C1 segment of cervical spinal cord (tissue), 14 donors: Measurements from ENCODE around the gene CYP27C1.
A peak's percentile ranks its signal among the peaks of the same experiment; 100 is the strongest.

ENCODE experiments used
- DNase-seq, 14 donors: peaks; one replicate each; lab custom pipeline; 2025; lab: John Stamatoyannopoulos, UW

Gene CYP27C1

DNA sequence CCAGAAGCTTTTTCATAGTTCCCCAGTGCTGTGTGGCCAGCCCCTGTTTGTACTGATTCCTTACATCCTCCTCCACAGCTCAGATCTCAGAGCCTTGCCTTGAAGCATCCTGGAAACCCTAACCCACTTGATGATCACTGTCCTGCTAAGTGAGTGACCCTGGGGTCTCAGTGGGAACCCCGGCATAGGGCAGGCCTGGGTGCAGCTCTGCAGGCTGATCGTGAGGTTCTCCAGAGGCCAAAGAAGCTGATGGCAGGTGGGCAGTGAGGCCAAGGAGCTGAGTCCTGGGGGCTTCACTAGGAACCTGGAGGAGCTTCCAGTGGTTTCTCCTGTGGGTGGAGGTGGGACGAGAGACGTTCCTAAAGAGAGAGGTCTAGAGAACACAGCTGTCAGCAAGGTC, 65.7 kb downstream of the CYP27C1 start:
- DNase-seq, result no peak

DNA sequence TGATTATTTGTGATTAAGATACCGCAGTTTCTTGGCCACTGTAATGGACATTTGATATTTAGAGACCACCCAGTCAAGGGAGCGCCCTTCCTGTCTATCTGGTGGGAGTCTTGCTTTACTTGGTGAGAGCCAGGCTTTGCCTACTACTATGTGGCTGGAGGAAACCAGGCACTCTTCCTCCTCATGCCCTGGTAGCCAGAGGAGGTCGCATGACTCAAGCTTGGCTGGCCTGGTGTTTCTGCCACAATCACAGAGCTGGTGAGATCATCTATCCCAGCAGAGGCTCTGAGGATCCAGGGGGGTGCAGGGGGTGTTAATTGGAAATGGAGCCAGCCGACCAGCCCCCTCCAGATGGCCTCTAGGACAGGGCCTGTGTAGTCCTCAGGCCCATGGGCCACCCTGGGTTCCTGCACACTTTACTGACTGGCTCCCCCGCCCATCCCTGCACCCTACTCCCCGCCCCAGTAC, 66.4 kb downstream of the CYP27C1 start:
- peak in 5 of 14 donors; percentile 34 to 71 (median 41) for DNase-seq

DNA sequence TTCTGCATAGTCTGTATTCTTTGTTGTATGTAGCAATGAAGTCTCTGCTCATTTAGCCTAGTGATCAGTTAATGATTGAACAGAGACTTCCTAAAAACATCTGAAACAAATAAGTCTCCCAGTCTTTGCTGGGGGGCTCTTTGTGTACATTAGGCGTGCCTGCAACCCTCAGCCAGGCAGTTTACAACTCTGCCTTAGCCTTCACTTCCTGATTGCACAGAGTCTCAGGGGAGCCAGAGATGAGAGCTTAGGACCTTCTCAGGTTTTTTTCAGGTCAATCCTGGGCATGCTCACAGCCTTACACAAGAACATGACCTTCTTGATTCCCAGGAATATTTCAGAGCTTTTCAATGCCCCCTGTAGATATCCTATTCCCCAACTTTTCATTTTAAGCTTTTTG, 69.1 kb downstream of the CYP27C1 start:
- DNase-seq, result no peak

DNA sequence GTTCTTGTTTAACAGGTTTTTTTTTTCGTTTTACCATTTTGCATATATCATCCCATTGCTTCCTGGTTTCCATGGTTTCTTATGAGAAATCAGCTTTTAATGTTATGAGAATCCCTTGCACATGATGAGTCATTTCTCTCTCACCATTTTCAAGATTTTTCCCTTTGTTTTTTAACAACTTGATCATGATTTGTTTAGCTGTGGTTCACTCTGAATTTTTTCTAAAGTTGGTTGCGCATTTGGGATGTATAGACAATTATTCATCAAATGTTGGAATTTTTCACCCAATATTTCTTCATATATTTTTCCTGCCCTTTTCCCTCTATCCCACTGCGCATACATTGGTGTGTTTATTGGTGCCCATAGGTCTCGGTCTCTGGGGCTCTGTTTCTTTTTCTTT, 70.7 kb downstream of the CYP27C1 start:
- DNase-seq, result no peak

DNA sequence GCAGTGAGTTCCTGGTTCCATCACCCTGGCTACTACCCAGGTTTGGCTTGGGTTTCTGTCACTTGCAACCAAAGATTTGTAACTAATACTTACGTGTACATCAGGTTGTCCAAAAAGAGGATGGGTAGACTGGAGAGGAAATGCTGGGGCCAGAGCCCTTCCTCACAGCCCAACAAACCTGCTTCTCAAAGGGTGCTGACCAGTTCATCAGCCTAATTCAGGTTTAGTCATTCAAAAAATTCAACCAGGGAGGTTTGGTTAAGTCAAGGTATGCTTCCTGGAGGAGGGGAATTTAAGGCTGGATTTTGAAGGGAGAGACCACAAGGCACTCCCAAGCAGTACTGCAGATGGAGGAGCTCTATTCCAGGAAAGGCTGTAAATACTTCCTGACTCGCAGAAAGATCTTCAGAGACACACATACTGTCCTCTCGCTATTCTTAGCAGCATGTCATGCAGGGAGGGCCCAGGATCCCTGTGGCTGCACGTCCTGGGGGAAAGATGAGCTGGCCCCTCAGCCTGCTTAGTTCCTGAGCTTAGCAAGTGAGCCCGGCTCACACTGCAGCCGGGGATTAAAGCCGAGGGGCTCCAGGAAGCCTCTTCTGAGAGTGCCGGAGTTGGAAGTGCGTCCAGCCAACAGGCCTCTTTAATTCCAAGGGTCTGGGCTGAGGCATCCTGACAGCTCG, 73.1 kb downstream of the CYP27C1 start:
- no peak for DNase-seq

DNA sequence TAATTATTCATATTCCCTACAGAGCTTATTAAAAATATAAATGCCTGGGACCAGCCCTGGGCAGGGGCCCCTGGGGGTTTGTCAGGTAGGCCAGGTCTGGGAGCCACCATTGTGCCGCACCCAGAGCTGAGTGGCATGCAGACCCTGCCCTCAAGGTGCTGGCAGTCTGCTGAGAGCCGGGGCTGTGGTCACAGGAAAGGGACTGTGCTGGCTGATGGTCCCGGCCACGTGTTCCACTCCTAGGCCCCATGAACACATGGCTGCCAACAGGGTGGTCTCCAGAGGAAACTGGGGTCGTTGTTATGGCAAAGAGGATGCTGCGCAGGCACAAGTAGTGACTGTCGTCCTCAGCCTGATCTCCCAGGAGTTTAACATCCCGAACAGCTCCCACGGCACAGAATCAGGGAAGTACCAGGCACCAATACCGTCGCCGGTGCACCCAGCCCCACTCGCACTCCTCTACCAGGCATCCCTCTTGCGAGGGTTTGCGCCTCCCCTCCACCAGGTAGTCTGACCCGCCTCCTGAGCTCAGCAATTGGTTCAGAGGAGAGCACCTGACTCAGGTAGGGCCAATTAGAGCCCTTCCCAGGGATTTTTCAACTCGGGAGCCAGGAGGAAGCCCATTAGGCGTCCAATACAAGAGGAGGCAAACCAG, 73.9 kb downstream of the CYP27C1 start:
- DNase-seq, result no peak

DNA sequence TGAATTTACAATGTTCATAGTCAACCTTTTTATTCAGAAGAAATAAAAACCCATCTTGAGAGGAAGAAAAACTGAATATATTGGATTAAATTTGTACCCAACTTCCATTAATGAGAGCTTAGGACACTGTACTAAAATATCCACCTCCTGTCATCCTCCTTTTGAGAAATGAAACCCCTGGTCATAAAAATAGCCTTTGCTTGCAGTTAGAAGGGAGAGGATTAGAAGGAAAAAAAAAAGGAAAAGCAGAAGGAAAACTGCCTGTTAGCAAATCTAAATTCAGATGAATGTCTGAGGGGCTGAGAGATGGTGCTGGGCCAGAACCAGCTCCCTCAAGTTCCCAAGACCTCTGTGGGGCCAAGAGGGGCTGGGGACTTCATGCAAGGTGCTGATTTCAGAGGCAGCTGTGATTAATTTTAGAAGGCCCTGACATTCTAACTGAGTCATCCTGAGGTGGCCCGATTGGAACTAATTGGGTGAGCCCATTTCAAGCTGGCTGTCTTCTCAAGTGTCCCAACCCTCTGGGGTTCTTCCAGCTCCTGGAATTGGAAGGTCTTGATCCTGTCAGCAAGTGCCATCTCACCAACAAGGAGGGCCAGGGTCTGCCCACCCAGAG, 74.7 kb downstream of the CYP27C1 start:
- no peak for DNase-seq

DNA sequence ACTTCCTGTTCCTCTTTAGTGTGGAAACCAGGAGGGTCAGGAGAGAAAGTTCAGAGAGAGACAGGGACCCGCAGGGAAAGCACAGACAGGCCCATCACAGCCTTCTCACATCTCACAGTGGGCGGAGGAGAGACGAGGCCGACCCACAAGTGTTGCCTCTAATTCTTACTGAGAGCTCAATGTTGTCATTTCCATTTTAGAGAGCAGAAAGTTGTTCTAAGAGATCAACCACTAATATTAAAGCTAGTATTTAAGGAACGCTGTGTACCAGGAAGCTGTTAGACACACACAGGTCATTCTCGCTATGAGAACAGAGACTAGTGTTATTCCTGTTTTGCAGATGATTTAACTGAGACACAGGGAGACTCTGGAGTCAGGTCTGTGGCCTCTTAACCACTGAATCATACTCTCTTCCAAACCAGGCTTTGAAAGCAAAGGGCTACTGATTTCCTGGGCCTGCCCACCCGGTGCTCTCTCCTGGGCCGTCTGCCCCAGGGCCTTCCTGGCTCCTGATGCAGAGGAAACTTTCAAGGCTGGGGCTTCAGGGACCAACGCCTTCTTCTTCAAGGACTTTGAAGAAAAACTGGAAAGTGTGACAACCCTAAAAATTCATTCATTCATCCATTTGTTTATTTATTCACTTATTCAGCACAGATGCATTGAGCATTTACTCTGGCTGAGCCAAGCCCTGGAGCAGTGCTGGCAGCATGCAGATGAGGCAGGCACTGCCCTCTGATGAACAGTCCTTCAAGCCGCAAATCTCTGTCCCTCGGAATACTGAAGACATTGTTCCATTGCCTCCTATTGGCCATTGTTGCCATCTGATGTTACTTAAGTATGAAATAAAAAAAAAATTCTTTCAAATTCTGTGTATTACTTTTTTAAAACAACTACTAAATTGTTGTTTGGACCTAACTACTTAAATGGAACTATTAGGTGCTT, 76.0 kb downstream of the CYP27C1 start:
- peak in 5 of 14 donors; percentile 19 to 66 (median 51) for DNase-seq

DNA sequence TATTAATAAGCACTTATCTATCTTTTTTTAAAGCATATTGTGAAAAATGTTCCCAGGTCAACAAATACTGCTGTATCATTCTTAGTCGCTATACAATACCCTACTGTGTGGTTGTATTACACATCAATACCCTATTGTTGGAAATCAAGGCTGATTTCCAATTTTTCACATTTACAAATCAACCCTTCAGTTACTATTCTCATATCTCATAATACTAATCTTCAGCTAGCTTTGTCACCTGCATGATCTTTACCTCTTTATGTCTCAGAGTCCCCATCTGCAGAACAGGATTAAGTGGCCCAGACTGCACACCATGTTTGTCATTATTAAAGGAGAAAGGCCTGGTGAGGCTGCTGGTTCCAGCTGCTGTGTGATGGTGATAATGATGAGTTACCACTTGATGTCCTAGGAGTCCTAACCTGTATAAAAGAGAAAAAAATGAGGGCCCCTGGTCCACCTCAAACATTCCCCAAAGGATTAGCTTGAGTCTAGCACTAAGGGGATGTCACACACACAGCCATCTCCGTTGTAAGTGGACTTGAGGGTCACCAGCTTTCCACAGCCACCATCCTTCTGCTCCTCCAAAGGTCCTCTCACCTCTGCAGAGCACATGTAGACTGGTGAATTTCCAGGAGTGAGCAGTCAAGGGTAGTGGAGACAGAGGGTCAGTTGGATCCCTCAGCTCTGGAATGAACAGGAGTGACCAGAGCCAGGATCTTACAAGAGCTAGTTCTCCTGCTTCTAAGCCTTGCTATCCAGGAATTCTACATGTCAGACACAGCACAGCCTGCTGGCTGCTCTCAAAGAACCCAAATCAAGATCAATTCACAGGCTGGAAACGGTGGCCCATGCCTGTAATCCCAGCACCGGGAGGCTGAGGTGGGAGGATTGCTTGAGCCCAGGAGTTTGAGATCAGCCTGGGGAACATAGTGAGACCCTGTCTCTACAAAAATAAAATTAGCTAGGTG, 77.2 kb downstream of the CYP27C1 start:
- no peak for DNase-seq

DNA sequence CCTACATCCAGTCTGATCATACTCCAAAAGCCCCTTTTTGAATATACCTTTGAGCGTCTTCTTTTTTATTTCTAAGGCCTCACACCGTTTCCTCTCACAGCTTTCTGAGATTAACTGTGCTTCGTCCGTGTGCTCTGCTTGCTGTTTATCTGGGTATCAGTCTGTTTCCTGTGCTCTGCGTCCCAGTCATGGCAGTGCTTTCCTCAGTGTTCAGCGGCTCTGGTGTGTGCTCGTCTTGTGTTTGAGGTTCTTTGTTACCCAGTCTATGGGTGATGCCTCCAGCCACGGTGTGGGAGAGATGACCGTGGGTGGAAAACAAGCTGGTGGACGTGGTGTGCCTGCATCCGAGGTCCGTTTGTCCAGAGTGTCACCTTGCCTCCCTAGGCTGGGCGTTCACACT, 79.6 kb downstream of the CYP27C1 start:
- DNase-seq, result no peak

DNA sequence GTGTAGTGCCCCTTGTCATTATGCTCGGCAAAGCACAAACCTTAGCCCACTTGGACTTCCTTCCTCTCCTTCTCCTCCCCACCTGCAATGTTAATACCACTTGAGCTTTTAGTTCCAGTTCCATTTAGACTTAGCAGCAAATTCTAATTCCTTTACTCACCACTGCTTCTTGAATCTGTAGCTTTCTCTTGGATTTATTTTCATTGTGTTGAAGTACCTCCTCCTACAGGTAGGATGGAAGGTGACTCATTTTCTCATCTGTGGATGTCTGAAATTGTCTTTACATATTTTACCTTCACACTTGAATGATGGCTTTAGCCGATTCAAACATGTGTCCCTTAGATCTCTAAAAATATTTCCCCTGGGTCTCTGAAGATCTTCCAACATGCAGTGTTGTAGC, 80.3 kb downstream of the CYP27C1 start:
- DNase-seq, result no peak

DNA sequence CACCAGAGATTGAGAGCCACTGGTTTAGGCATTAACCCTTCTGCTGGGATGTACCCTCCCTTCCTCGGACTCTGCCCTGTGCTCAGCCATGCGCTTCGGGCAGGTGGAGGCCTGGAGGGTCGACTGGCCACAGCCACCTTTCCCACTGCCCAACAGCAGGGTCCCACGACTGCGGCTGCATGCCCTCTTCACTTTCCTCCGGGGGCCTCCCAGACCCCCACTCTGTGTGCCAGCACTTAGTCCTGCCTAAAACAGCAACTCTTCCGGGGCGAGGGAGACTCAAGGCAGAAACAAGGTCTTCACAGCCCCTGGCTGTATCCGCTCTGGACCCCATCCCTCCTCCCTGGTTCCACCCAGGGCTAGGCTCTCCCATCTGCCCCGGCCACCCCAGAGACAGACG, 81.8 kb downstream of the CYP27C1 start:
- DNase-seq, result no peak

DNA sequence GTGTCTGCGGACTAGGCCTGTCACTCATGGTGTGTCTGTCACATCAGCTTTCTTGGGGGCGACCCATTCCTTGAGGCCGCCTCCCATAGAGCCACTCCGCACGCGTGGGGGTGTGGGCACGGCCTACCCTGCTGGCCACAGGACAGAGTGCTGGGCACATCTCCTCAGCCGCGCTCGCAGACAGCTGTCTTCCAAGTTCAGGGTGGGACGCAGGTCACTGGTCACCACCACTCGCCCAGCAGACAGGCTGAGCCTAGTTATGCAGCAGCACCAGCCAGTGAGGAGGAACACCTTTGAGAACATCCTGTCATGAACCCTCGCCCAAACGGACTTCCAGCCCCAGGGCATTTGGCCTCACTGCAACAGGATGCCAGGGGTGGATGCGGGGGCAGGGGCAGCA, 82.4 kb downstream of the CYP27C1 start:
- no peak for DNase-seq

DNA sequence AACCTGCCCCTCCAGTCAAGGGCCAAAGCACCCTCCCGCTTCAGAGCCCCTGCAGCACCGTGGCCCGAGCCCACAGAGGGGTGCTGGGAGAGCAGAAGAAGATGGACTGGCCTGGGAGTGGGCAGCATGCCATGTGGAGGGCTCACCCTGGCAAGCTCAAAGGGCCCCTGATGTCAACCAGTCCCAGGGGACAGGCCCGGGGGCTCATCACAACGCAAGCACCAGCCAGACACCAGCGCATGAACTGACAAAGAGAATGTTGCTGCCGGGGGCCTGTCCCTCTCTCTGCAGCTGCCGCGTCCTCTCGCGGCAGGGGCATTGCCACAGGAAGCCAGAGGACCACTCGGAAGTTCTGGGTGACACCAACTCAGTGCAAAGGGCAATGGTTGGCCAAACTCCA, 82.9 kb downstream of the CYP27C1 start:
- DNase-seq, result no peak

DNA sequence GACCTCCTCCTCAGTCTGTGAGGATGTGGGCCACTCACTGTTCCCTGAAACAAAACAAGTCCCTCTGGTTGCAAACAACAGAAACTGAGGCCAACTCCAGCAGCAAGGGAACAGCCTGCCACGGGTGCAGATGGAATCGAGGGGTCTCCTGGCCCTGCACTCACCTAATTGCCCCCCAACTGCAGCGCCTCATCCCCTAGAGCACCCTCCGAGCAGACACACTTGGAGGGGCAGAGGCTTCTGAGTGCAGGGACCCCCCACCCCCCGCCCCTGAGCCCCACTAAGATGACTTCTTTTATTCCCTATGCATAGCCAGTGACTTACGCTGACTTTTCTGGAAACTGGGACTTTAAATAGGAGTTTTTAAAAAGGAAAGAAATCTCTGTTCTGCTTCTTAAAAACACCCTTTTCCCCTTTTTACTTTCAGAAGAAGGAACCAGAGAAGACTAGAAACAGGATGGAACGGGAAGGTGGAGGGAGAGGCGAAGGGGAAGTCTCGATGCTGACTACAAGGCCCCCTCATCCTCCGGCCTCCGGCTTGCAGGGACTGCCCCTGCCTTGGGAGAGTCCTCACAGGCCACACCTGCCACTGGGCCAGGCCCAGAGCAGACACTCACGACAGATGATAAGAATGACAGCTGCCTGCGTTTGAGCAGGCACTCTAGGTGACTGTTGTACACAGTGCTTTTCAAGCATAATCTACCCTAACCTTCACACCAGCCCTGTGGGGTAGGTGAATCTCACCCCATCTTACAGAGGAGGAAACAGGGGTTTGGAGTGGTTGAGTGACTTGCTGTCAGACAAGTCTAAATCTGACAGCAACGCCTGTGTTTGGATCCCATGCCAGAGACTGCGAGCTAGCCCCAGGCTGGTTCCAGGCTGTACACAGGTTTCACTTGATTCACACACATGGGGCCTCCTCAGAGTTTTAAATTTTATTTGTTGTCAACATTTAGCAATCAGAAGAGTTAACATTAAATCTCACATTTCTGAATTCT, 85.0 kb downstream of the CYP27C1 start:
- peak in 1 of 14 donors; percentile 31 for DNase-seq

DNA sequence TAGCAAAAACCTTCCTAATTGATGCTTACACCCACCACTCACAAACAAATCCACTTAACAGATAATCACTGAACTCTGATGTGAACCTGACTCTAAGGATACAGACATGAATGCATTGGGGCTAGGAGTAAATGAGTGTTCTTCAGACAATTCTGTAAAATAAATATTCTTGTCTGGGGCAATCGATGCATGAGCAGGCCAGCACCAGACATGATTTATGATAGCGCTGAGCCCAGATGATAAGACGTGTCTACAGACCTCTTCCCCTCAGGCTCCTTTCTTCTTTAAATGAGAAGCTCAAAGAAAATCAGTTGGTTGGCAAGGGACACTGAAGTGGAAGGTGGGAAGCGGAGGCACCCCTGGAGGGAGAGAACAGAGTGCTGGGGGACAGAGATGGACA, 85.9 kb downstream of the CYP27C1 start:
- DNase-seq, result no peak
